GM19397 (cell line): ENCODE results near the gene VWA5B1.
"Not testable (repeated sequence)": the region's sequence is repeated elsewhere in the genome, so short reads cannot be mapped to it uniquely, and the experiment has no call there.

Experiments
- ATAC-seq: cut with Tn5 transposase; IDR thresholded peaks from one replicate; pipeline ENCODE4 v1.9.1; 2021; ENCODE audit warnings: mild to moderate bottlenecking, moderate library complexity; ENCODE audit not compliant: unreplicated experiment

The VWA5B1 gene

GRCh38 chr1:20278692-20279130, 12.0 kb upstream of the VWA5B1 start:
- no peak for ATAC-seq

- no peak for ATAC-seq
Measured at GRCh38 chr1:20279509-20279908, 11.2 kb upstream of the VWA5B1 start.

- ATAC-seq: no peak
Measured at GRCh38 chr1:20280341-20280740, 10.3 kb upstream of the VWA5B1 start.

GRCh38 chr1:20280906-20281305, 9.8 kb upstream of the VWA5B1 start:
- no peak for ATAC-seq

DNA sequence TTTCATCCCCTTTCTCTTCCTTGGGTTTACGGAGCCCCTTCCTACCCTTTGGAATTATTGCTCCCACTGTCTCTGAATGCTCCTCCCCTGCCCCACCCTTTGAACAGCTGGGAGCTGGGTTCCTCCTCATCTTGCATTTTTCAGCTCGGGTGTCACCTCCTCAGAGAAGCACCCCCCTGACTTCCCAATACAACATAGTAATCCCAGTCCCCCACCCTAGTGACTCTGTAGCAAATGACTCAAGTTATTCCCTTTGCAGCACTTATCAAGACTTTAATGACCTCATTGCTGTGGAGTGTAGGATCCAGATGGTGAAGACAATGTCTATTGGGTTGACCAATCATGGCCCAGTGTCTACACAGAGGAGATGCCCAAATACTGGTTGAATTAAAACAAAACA, 8.9 kb upstream of the VWA5B1 start:
- no peak for ATAC-seq

GRCh38 chr1:20282533-20282932, 8.1 kb upstream of the VWA5B1 start:
- no peak for ATAC-seq

DNA sequence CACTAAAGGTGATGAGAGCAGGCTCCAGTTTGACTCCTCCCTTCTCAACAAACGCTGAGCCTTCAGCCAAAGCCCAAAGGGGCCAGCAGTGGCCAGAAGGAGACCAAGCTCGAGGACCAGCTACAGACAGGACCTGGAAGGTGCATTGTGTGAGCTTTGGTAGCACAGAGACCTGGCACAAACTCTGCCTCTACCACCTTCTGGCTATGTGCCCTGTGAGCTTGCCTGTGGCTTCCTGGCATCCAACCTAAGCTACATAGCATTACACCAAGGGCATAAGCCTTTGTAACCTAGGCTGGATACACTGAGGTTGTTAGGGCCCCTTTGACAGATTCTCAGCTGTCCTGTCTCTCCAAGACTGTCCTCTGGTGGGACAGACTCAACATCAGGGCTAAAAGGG, 6.6 kb upstream of the VWA5B1 start:
- no peak for ATAC-seq

DNA sequence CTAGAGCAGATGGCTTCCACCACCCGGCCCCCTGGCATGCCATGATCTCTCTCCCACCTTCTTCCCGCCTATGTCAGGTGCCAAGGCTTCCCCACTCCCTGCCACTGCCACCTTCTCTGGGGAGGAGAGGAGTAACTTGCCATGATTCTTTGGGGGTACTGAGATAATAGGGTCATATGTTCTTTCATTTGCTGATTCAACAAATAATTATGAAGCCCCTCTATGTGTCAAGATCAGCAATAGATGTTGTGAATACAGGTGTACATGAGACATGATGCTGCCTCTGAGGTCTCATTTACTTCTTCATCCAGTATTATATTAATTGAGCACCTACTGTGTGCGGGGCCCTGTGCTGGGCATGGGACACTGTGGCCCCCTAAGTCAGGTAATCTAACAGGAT, 6.0 kb upstream of the VWA5B1 start:
- ATAC-seq: no peak

DNA sequence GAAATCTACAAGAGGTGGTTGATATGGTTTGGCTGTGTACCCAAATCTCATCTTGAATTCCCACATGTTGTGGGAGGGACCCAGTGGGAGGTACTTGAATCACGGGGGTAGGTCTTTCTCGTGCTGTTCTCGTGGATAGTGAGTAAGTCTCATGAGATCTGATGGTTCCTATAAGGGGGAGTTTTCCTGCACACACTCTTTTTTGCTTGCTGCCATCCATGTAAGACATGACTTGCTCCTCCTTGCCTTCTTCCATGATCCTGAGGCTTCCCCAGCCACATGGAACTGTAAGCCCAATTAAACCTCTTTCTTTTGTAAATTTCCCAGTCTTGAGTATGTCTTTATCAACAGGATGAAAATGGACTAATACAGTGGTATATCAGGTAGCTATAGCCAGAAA, 5.2 kb upstream of the VWA5B1 start:
- no peak for ATAC-seq

DNA sequence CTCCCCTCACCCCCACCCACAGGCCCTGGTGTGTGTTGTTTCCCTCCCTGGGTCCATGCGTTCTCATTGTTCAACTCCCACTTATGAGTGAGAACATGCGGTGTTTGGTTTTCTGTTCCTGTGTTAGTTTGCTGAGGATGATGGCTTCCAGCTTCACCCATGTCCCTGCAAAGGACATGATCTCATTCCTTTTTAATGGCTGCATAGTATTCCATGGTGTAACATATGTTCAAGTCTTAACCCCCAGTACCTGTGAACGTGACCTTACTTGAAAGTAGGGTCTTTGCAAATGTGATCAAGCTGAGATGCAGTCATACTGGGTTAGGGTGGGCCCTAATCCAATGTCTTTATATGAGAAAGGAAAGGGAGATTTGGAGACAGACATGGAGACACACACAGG, 3.0 kb upstream of the VWA5B1 start:
- not testable (repeated sequence) for ATAC-seq

GRCh38 chr1:20291645-20292084, 990 bp downstream of the VWA5B1 start:
- no peak for ATAC-seq

DNA sequence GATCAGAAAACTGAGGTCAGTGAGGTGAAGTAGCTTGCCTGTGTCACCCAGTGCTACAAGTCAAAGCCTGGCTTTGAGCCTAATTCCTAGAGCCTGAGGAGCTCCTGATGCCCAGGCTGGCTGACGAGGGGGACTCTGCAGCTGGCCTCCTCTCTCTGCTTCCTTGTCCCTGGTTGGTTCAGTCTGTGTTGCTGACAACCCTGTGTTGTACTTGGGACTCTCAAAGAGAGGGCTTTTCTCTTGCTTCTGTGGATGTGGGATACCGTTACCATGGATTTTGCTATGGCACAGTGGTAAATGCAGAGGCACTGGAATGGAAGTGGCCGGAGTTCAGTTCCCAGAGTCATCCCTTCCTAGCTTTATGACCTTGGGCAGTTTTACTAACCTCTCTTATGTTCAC, 8.0 kb downstream of the VWA5B1 start:
- ATAC-seq: no peak

DNA sequence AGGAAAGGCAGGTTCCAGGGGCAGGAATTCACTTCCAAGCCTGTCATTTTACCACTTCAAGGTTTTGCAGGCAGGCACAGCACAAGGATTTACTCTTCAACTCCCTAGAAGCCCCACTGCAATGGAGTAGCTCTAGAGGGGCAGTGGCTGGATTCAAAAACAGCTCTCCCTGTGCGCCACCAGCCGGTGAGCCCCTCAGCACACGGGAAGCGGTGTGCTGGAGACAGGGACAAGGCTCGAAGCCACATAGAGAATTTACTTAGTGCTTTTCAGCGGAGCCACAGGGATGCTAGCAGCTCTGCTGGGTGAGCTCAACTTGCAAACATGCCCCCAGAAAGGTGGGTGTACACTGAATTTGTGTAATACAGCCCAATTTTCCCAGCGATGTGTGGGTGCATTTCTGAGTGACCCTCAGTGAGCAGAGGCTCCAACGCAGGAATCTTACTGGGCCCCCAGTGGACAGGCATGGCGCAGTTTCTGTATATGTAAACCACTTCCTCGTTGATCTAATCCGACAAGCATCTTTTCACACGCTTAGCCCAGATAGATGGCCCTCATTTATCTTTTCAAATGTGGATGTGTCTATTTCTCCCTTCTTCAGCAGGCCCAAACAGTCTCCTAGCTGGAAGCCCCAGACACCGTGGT, 10.9 kb downstream of the VWA5B1 start:
- ATAC-seq: no peak

DNA sequence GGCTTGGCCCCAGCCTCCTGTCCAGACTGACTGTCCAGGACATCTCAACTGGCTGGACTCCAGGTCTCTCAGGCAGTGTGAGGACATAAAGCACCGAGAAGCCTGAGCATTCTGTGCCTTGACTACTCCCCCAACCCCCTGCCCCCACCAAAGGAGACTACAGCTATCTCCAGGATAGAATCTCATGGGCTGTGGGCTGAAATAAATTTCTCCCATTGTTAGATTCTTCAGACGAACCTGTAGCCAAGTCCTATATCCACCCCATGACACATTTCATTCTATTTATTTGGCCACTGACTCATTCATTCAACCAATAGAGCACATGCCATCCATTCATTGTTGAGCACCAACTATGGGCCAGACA, 11.4 kb downstream of the VWA5B1 start:
- no peak for ATAC-seq

- ATAC-seq: no peak
Measured at GRCh38 chr1:20307026-20307425, 16.4 kb downstream of the VWA5B1 start.

GRCh38 chr1:20308569-20308968, 17.9 kb downstream of the VWA5B1 start:
- ATAC-seq: no peak

DNA sequence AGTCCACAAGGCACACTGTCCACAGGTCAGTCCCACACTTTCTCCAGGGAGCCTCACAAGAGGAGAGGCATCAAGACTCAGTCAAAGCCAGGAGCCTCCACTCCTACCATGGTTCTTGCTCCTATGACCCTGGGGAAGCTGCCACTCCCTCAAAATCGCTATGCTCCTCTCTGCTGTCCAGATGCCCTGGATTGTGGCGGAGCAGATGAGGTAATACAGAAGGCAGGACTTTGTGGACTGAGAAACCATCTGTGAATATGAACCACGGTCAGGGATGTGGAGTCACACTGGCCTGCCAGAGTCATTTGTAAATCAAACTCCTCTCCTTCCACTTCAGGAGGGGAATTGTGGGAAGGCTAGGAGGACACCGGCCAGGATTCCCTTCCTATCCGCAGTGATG, 20.6 kb downstream of the VWA5B1 start:
- no peak for ATAC-seq

GRCh38 chr1:20312310-20312709, 21.6 kb downstream of the VWA5B1 start:
- ATAC-seq: no peak

DNA sequence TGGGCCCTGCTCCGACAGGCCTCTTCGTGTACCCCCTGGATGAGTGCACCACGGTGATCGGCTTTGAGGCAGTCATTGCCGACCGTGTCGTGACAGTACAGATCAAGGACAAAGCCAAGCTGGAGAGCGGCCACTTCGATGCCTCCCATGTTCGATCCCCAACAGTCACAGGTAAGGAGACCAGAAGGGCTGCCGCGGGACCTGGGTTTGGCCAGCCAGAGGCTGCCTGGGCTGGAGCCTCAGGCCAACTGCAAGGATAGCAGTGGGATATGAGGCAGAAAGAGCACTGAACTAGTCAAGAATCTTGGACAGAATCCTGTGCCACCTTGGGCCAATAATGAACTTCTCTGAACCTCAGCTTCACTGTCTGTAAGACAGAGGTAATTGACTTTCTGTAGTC, 22.1 kb downstream of the VWA5B1 start:
- no peak for ATAC-seq

- ATAC-seq: no peak
Measured at GRCh38 chr1:20317471-20317870, 26.8 kb downstream of the VWA5B1 start.

DNA sequence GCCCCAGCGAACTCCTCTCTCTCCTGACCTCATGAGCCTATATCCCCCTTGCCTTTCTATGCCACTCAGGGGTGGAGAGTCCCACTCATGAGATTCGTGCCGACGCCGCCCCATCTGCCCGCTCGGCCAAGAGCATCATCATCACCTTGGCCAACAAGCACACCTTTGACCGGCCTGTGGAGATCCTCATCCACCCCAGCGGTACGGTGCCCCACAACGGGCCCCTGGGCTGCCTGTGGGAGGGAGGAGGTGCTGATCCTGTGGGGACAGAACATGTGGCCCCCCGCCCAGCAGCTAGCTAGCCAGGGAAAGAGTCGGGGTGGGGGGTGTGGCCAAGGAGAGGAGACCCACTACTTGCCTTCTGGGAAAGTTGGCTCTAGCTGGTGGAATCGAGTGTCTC, 27.8 kb downstream of the VWA5B1 start:
- no peak for ATAC-seq

GRCh38 chr1:20318971-20319370, 28.3 kb downstream of the VWA5B1 start:
- ATAC-seq: no peak

DNA sequence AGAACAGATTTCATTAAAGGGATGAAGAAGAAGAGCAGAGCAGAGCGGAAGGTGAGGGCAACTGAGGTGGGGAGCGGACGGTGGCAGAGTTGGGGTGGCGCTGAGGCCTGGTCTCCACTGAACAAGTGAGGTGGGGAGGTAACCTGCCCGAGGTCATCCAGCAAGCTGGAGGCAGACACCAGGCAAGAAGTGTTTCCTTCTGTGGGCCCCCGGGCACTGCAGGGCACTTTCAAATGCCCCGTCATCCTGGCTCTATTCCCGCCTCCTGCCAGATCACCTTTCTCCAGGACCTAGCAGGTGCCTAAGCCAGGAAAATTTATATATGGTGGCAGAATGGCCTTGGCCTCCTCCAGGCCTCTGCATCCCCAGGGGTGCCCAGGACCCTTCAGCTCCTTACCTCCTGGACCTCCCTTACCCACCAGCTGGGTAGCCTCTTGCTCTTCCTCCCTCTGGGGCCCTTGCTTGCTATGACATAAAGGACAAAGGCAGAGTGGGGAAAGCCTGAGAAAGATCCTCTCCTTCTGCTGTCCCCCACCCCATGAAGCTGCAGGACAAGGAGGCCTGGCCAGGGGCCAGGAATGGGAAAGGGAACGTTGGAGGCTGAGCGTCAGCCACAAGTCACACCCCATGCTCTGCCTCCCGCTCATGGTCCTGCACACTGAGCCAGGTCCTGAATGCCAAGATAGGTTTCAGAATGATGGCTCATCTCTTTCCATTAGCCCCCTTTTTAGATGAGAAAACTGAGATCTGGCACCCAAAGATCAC, 29.0 kb downstream of the VWA5B1 start:
- no peak for ATAC-seq
